CD4-positive, alpha-beta T cell treated with Interleukin-17A for 4 hours (primary cell): ENCODE data around the gene HEPH.
"Not testable (repeated sequence)": the region's sequence is repeated elsewhere in the genome, so short reads cannot be mapped to it uniquely, and the experiment has no call there.

Experiments used
- DNase-seq: peaks from one replicate; pipeline ENCODE4 v3.0.0-alpha.2; 2020; ENCODE audit warnings: mixed read lengths

The HEPH gene

GRCh38 chrX:66163849-66164411 is at the start of gene HEPH:
TSS of gene HEPH (plus strand) at chrX:66164247. CDS start at chrX:66170571, 6,324 bp downstream.
- DNase-seq, result no peak

- not testable (repeated sequence) for DNase-seq
Observed at GRCh38 chrX:66118722-66119121, 45.3 kb upstream of the HEPH start.

- not testable (repeated sequence) for DNase-seq
Observed at GRCh38 chrX:66121354-66121753, 42.7 kb upstream of the HEPH start.

GRCh38 chrX:66126662-66127061 is 37.4 kb upstream of the HEPH start:
- no peak for DNase-seq

GRCh38 chrX:66130469-66130868 is 33.6 kb upstream of the HEPH start:
- no peak for DNase-seq

- not testable (repeated sequence) for DNase-seq
Observed at GRCh38 chrX:66135284-66135683, 28.8 kb upstream of the HEPH start.

GRCh38 chrX:66142351-66142750 is 21.7 kb upstream of the HEPH start:
- no peak for DNase-seq

GRCh38 chrX:66144258-66144657 is 19.8 kb upstream of the HEPH start:
- DNase-seq, result no peak

- no peak for DNase-seq
Observed at GRCh38 chrX:66149519-66149918, 14.5 kb upstream of the HEPH start.

- no peak for DNase-seq
Observed at GRCh38 chrX:66150163-66150562, 13.9 kb upstream of the HEPH start.

- DNase-seq, result no peak
Observed at GRCh38 chrX:66162331-66162822, 1.7 kb upstream of the HEPH start.

GRCh38 chrX:66163447-66163846 is 600 bp upstream of the HEPH start:
- no peak for DNase-seq

- DNase-seq, result no peak
Observed at GRCh38 chrX:66164470-66164869, 423 bp downstream of the HEPH start.

GRCh38 chrX:66164931-66165330 is 884 bp downstream of the HEPH start:
- DNase-seq, result no peak

GRCh38 chrX:66166671-66167070 is 2.6 kb downstream of the HEPH start:
- DNase-seq, result no peak

- DNase-seq, result no peak
Observed at GRCh38 chrX:66167431-66167830, 3.4 kb downstream of the HEPH start.

- DNase-seq, result no peak
Observed at GRCh38 chrX:66176134-66176533, 12.1 kb downstream of the HEPH start.

- no peak for DNase-seq
Observed at GRCh38 chrX:66191563-66191962, 27.5 kb downstream of the HEPH start.

GRCh38 chrX:66193821-66194220 is 29.8 kb downstream of the HEPH start:
- no peak for DNase-seq

- no peak for DNase-seq
Observed at GRCh38 chrX:66200050-66200664, 36.1 kb downstream of the HEPH start.

GRCh38 chrX:66200855-66201795 is 37.1 kb downstream of the HEPH start:
- no peak for DNase-seq

- no peak for DNase-seq
Observed at GRCh38 chrX:66203114-66203513, 39.1 kb downstream of the HEPH start.

GRCh38 chrX:66221856-66222255 is 57.8 kb downstream of the HEPH start:
- no peak for DNase-seq

- no peak for DNase-seq
Observed at GRCh38 chrX:66232296-66232695, 68.2 kb downstream of the HEPH start.
